Loucy (cell line): Measurements from ENCODE around the gene TOR1AIP2.

ENCODE experiments used
- H2AFZ ChIP-seq: fragments of 200-600 bp; sonication (generic); 2 replicates; pipeline ENCODE4 v1.6.0; 2016; ENCODE audit warnings: antibody characterized with exemption, mild to moderate bottlenecking, low read length, moderate library complexity
- H3F3A ChIP-seq: fragments of 200-600 bp; 2 replicates; pipeline ENCODE4 v1.6.0; 2016; ENCODE audit warnings: antibody characterized with exemption, low read depth, mild to moderate bottlenecking
- H3K27me3 ChIP-seq: fragments of 200-600 bp; sonication (generic); 2 replicates; pipeline ENCODE4 v1.6.1; 2014; ENCODE audit warnings: low read length, mild to moderate bottlenecking; ENCODE audit not compliant: insufficient read depth, poor library complexity, severe bottlenecking
- H3K36me3 ChIP-seq: fragments of 200-600 bp; sonication (generic); 2 replicates; pipeline ENCODE4 v1.6.1; 2016; ENCODE audit warnings: low read length; ENCODE audit not compliant: insufficient read depth
- H3K4me1 ChIP-seq: fragments of 200-600 bp; sonication (generic); 2 replicates; pipeline ENCODE4 v1.5.1; 2014; ENCODE audit warnings: low read length, mild to moderate bottlenecking; ENCODE audit not compliant: insufficient read depth, poor library complexity, severe bottlenecking
- H3K4me2 ChIP-seq: fragments of 200-600 bp; sonication (generic); 2 replicates; pipeline ENCODE4 v1.6.0; 2014; ENCODE audit warnings: antibody characterized with exemption, low read length, low read depth, mild to moderate bottlenecking; ENCODE audit not compliant: poor library complexity, severe bottlenecking
- H3K4me3 ChIP-seq: fragments of 200-600 bp; sonication (generic); 2 replicates; pipeline ENCODE4 v1.5.1; 2014; ENCODE audit warnings: low read length, mild to moderate bottlenecking, mixed read lengths; ENCODE audit not compliant: poor library complexity, severe bottlenecking
- H3K79me2 ChIP-seq: fragments of 200-600 bp; sonication (generic); 2 replicates; pipeline ENCODE4 v1.6.1; 2014; ENCODE audit warnings: low read length; ENCODE audit not compliant: insufficient read depth
- H3K9ac ChIP-seq: fragments of 200-600 bp; sonication (generic); 2 replicates; pipeline ENCODE4 v1.6.0; 2014; ENCODE audit warnings: mild to moderate bottlenecking, low read depth, low read length, moderate library complexity; ENCODE audit not compliant: poor library complexity, severe bottlenecking
- H3K9me2 ChIP-seq: fragments of 200-600 bp; sonication (generic); replicated peaks from 2 replicates; pipeline ENCODE4 v1.6.1; 2016; ENCODE audit warnings: low read depth, low read length, mixed read lengths
- H3K9me3 ChIP-seq: fragments of 200-600 bp; sonication (generic); 2 replicates; pipeline ENCODE4 v1.6.1; 2014; ENCODE audit warnings: mild to moderate bottlenecking, antibody characterized with exemption, low read length, low read depth; ENCODE audit not compliant: insufficient read depth
- H4K20me1 ChIP-seq: fragments of 200-600 bp; sonication (generic); 2 replicates; pipeline ENCODE4 v1.6.0; 2014; ENCODE audit warnings: antibody characterized with exemption, low read length, mild to moderate bottlenecking; ENCODE audit not compliant: insufficient read depth, poor library complexity, severe bottlenecking
- CTCF ChIP-seq: fragments of 200-600 bp; sonication (generic); conservative IDR thresholded peaks from 2 replicates; pipeline ENCODE4 v1.5.1; 2014; ENCODE audit warnings: mild to moderate bottlenecking, antibody characterized with exemption, low read length
- EZH2phosphoT487 ChIP-seq: fragments of 200-600 bp; IDR thresholded peaks from 2 replicates; pipeline ENCODE4 v1.6.1; 2018; ENCODE audit warnings: antibody characterized with exemption, mild to moderate bottlenecking, moderate library complexity, borderline replicate concordance

Gene TOR1AIP2

GRCh38 chr1:179818260-179818659, 59.3 kb downstream of the TOR1AIP2 start:
- no peaks in the 10 kb centered on the region for H3K9me3 ChIP-seq
- H2AFZ ChIP-seq, result no peak overlapping the region
- no peaks in the 10 kb centered on the region for H3F3A ChIP-seq
- H3K9ac ChIP-seq, result no peak overlapping the region
- H3K4me2 ChIP-seq, result no peak overlapping the region
- H3K36me3 ChIP-seq, result no peaks in the 10 kb centered on the region
- no peaks in the 10 kb centered on the region for H3K27me3 ChIP-seq
- H3K9me2 ChIP-seq, result no peaks in the 10 kb centered on the region
- no peak overlapping the region for H3K4me3 ChIP-seq
- H4K20me1 ChIP-seq, result no peaks in the 10 kb centered on the region
- peaks cover 12% of the 10 kb centered on the region for H3K4me1 ChIP-seq
- no peaks in the 10 kb centered on the region for H3K79me2 ChIP-seq
- no peak for TF ChIP-seq CTCF
- no peak for TF ChIP-seq EZH2phosphoT487

GRCh38 chr1:179817789-179818188, 59.8 kb downstream of the TOR1AIP2 start:
- H3K36me3 ChIP-seq, result no peaks in the 10 kb centered on the region
- TF ChIP-seq EZH2phosphoT487 (no peak), CTCF (no peak)
- H3K9me3 ChIP-seq, result no peaks in the 10 kb centered on the region
- H3K9me2 ChIP-seq, result no peaks in the 10 kb centered on the region
- H3K27me3 ChIP-seq, result no peaks in the 10 kb centered on the region
- H3K79me2 ChIP-seq, result no peaks in the 10 kb centered on the region
- no peaks in the 10 kb centered on the region for H3F3A ChIP-seq
- no peak overlapping the region for H3K4me2 ChIP-seq
- no peaks in the 10 kb centered on the region for H4K20me1 ChIP-seq
- no peak overlapping the region for H3K4me3 ChIP-seq
- no peak overlapping the region for H2AFZ ChIP-seq
- peaks cover 12% of the 10 kb centered on the region for H3K4me1 ChIP-seq
- H3K9ac ChIP-seq, result no peak overlapping the region

GRCh38 chr1:179817056-179817455, 60.5 kb downstream of the TOR1AIP2 start:
- no peaks in the 10 kb centered on the region for H3K79me2 ChIP-seq
- no peaks in the 10 kb centered on the region for H3K27me3 ChIP-seq
- no peaks in the 10 kb centered on the region for H3F3A ChIP-seq
- H3K4me1 ChIP-seq, result peaks cover 12% of the 10 kb centered on the region
- H3K36me3 ChIP-seq, result no peaks in the 10 kb centered on the region
- H3K4me2 ChIP-seq, result no peak overlapping the region
- H3K9ac ChIP-seq, result no peak overlapping the region
- TF ChIP-seq CTCF (no peak), EZH2phosphoT487 (no peak)
- H2AFZ ChIP-seq, result no peak overlapping the region
- H3K4me3 ChIP-seq, result no peak overlapping the region
- no peaks in the 10 kb centered on the region for H3K9me2 ChIP-seq
- no peaks in the 10 kb centered on the region for H4K20me1 ChIP-seq
- H3K9me3 ChIP-seq, result no peaks in the 10 kb centered on the region
